Frontal cortex (tissue), 4 donors: Measurements from ENCODE around the gene SMNDC1. TPM values are rescaled to one million over a fixed set of nuclear protein-coding genes. Genes with fewer than 3 reads are reported as not detected.
"Not testable (repeated sequence)": the region's sequence is repeated elsewhere in the genome, so short reads cannot be mapped to it uniquely, and the experiment has no call there.

ENCODE experiments used
- DNase-seq, 2 donors: peaks; one replicate each; pipeline ENCODE4 v3.0.0; 2012; ENCODE audit warnings: low spot score in 2 of 2
- FAIRE-seq: peaks from 2 replicates; lab custom pipeline; 2012; peaks lifted over from hg19 to GRCh38; lab: Jason Lieb, UNC
- total RNA-seq: library from RNA; depleted of rRNA; stranded (reverse); fragments of >200 nt; gene quantifications from one replicate; pipeline ENCODE4 v1.2.3, GENCODE V29; 2014
- donor health status: control.
- donor health status: control.
- donor health status: control.

The SMNDC1 gene
- total RNA-seq, 1 donor from 2014 or later, result 10.6 TPM

GRCh38 chr10:110260746-110261477 lies 43.8 kb downstream of the SMNDC1 start:
- FAIRE-seq (no peak), DNase-seq (no peak)

DNA sequence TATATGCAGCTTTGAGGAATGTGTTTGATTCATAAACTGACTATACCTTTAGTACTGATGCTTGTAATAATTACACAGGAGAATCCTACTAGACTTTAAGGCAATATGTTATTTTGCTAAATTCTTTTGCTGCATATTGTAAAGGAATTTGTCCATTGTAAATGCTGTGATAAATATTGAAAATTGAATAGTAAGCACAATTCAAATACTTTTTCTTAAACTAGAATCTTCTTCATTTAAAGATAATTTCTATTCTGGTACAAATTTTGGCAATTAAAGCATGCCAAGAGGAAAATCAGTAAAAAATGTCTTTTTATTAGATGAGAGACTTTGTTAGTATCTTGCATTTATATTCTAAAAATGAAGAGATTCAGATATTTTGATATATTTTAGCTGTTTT lies 45.4 kb downstream of the SMNDC1 start:
- FAIRE-seq (no peak), DNase-seq (no peak)

DNA sequence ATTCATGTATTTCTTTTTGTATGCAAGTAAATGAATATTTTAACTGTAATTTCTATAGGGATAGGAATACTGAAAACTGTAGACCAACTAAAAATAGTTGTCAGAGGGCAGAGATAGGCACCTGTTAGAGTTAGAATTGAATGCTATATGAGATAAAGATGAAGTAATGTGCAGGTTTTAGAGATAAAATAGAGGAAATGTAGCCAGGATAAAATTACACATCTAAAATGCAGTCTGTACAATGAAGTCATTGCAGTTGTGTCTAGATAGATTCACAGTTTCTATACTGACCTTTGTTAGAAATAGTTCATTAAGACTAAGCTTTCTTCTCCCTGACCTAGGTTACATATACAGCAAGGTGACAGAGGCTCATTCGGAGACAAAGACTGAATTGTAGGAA lies 46.2 kb downstream of the SMNDC1 start:
- no peak for FAIRE-seq

DNA sequence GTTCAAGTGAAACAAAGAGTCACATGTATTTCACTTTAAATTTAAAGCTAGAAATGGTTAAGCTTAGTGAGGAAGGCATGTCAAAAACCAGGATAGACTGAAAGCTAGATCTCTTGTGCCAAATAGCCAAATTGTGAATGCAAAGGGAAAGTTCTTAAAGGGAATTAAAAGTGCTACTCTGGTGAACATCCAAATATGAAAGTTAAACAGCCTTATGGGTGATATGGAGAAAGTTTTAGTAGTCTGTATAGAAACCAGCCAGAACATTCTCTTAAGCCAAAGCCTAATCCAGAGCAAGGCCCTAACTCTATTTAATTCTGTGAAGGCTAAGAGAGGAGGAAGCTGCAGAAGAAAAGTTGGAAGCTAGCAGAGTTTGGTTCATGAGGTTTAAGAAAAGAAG lies 50.3 kb downstream of the SMNDC1 start:
- FAIRE-seq (no peak), DNase-seq (no peak)

More for the DNA sequence above, 46.2 kb downstream of the SMNDC1 start:
- DNase-seq, result no peak

GRCh38 chr10:110252151-110252550 lies 52.6 kb downstream of the SMNDC1 start:
- DNase-seq (no peak), FAIRE-seq (no peak)

DNA sequence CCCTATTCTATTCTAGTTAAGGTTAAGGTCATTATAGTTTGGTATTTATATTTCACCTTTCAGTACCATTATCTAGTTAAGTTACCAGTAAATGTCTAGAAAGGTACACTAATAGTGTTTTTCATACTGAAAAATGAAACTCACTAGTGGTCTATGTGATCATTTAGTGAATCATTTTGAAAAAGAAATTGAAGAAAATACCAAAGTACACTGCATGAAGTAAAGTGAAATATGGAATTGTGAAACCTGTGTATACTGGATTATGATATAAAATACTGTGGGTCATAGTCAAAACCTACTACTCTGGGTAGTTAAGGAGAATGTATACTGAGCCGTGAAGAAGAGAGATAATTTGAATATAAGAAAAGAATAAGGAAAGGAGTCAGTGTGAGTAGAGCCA lies 53.3 kb downstream of the SMNDC1 start:
- DNase-seq, FAIRE-seq: not testable (repeated sequence)

GRCh38 chr10:110249489-110249888 lies 55.2 kb downstream of the SMNDC1 start:
- FAIRE-seq, DNase-seq: not testable (repeated sequence)

GRCh38 chr10:110247833-110248232 lies 56.9 kb downstream of the SMNDC1 start:
- not testable (repeated sequence) for DNase-seq, FAIRE-seq

DNA sequence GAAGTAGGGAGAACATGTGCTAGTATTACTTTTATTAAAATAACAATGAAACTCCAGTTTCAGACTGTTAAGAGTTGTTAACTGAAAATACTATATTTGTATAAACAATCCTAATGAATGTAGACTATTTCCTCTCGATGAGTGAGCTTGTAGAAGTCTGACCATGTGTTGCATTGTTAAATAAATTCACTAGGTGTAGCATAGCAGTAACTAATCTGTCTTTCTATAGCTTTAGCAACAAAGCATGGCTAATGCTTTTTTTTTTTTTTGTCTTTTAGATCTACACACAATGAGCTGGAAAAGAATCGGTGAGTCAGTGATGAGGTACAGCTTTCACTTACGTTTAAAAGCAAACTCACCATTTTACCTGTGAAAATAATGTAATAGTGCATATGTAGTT lies 60.2 kb downstream of the SMNDC1 start:
- DNase-seq (no peak), FAIRE-seq (no peak)

- no peak for DNase-seq
- FAIRE-seq, result no peak
Measured at GRCh38 chr10:110242511-110242910, 62.2 kb downstream of the SMNDC1 start.

GRCh38 chr10:110241841-110242240 lies 62.9 kb downstream of the SMNDC1 start:
- DNase-seq (no peak), FAIRE-seq (no peak)

DNA sequence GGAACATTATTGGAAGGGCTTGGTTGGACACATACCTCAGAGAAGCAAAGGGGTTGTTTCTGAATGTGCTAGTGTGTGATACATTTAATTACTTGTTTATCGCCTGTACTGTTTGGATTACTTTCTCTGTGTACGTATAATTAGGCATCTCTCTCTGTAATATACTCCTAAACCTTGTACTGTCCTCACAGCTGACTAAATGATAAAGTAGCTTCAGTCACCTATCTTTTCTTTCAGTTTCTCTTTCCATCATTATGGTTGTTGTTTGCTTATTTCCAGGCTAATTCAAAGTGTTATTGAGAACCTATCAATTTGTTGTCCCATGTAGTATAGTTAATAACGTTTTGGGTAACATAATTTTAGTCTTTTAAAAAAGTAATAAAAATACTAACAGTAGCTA lies 63.3 kb downstream of the SMNDC1 start:
- FAIRE-seq, result no peak
- no peak for DNase-seq

Other genes starting within 250 kb of the SMNDC1 start
- 60.3 TPM for gene MXI1, start 97.3 kb downstream of the SMNDC1 start, total RNA-seq
- gene DUSP5, start 193.0 kb upstream of the SMNDC1 start, total RNA-seq, result 2.0 TPM